ENCODE measurements around the gene IGF1.

The IGF1 gene

DNA sequence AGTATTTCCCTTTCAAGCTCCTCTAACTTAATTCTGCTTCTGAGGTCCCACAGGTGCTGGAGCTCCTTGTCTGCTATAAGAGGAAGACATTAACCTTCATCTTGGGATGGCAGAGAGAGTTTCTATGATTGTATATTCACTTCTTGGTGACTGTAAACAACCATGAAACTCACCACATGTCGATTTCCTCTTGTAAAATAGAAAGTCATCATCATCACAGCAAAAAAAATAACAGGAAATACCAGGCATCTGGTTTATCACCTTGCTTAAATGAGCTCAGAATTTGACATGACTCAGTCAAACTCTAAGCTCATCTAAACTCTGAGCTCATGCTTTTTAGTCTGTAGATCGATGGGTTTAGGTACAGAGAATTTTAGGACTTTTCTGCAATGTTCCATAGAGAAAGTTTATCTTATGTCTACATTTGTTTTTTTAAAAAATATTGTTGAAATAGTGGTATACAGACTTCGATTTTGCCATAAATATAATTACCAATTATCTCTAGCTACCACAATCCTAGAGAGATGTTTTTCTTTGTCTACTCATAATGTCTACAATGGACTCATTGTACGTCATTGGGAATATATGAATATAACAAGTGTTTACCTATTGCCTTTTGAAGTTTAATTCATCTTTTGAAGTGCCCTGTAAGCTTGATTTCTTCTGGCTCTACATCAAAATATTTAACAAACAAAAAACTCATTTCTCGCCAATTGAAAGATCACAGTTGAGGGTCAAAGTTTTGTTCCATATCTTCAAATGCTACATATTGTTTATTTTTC is 58.4 kb downstream of the IGF1 start:
- no peak for DNase-seq
- Histone ChIP-seq H3K18ac (ENCODE audit: low read depth in 1 of 2, low read length in 2 of 2) (no peak overlapping the region), H3K9ac (ENCODE audit: low read length) (no peak overlapping the region), H3K27me3 (ENCODE audit: control insufficient read depth in 1 of 2, insufficient read depth in 1 of 2, low read length in 2 of 2) (no peaks in the 10 kb centered on the region), H3K4ac (ENCODE audit: low read depth in 1 of 2, low read length in 2 of 2) (no peak overlapping the region), H2BK120ac (ENCODE audit: low read depth, low read length) (no peak overlapping the region), H3K23ac (ENCODE audit: low read length in 2 of 2) (no peak overlapping the region), H3K4me3 (ENCODE audit: insufficient read depth in 1 of 2, low read depth in 1 of 2, low read length in 2 of 2) (no peak overlapping the region), H2BK12ac (ENCODE audit: low read length in 2 of 2) (no peak overlapping the region), H2BK5ac (ENCODE audit: low read depth, low read length, poor library complexity, severe bottlenecking) (no peak overlapping the region), H2BK15ac (ENCODE audit: low read depth, poor library complexity, severe bottlenecking) (no peak overlapping the region), H3K4me2 (ENCODE audit: low read length, poor library complexity, severe bottlenecking) (no peak overlapping the region), H4K91ac (ENCODE audit: low read length) (no peak overlapping the region), H3K14ac (ENCODE audit: low read length in 2 of 2) (no peak overlapping the region), H2AFZ (ENCODE audit: low read depth, low read length) (no peak overlapping the region), H4K8ac (ENCODE audit: low read length) (no peak overlapping the region), H3K27ac (ENCODE audit: low read length, poor library complexity, severe bottlenecking) (no peak overlapping the region), H3K4me1 (ENCODE audit: control insufficient read depth, insufficient read depth, low read depth, low read length) (no peaks in the 10 kb centered on the region), H3K79me1 (replicated peaks; ENCODE audit: low read length, poor library complexity, severe bottlenecking) (no peaks in the 10 kb centered on the region), H3K36me3 (ENCODE audit: control insufficient read depth in 1 of 2, insufficient read depth in 2 of 2, low read depth in 1 of 2, low read length in 2 of 2) (no peaks in the 10 kb centered on the region), H2AK5ac (ENCODE audit: low read length, severe bottlenecking) (no peak overlapping the region), H3K9me3 (ENCODE audit: control insufficient read depth, low read length) (no peaks in the 10 kb centered on the region)
- WGBS = 47% methylated on average over 2 of the region's 5 CpGs

DNA sequence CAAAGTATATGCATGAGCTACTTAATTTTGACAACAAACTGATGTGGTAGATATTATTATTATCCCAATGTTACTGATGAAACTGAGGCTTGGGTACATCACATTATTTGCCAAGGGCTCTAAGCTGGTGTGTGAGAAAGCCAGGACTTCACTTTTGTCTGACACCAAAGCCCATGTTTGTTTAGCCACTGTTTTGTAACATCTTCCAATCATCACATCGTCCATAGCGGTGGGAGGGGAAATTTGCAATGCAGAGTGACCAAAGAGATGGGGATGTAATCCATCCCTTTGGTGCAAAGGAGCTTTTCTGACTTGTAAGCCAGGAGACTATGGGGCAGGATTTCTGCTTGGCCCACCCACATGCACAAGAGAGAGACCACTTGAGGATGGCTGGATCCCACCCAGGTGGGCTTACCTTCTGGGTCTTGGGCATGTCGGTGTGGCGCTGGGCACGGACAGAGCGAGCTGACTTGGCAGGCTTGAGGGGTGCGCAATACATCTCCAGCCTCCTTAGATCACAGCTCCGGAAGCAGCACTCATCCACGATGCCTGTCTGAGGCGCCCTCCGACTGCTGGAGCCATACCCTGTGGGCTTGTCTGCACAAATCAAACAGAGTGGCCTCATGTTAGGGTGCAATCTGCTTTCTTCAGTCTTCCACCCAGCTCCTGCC is 61.1 kb downstream of the IGF1 start:
- Histone ChIP-seq H3K4me1 (ENCODE audit: control insufficient read depth, insufficient read depth, low read depth, low read length) (no peaks in the 10 kb centered on the region), H3K4me3 (ENCODE audit: insufficient read depth in 1 of 2, low read depth in 1 of 2, low read length in 2 of 2) (no peak overlapping the region), H3K18ac (ENCODE audit: low read depth in 1 of 2, low read length in 2 of 2) (no peak overlapping the region), H2BK120ac (ENCODE audit: low read depth, low read length) (no peak overlapping the region), H3K14ac (ENCODE audit: low read length in 2 of 2) (no peak overlapping the region), H2BK5ac (ENCODE audit: low read depth, low read length, poor library complexity, severe bottlenecking) (no peak overlapping the region), H2BK12ac (ENCODE audit: low read length in 2 of 2) (no peak overlapping the region), H4K91ac (ENCODE audit: low read length) (no peak overlapping the region), H3K4me2 (ENCODE audit: low read length, poor library complexity, severe bottlenecking) (no peak overlapping the region), H3K27me3 (ENCODE audit: control insufficient read depth in 1 of 2, insufficient read depth in 1 of 2, low read length in 2 of 2) (no peaks in the 10 kb centered on the region), H3K23ac (ENCODE audit: low read length in 2 of 2) (no peak overlapping the region), H4K8ac (ENCODE audit: low read length) (no peak overlapping the region), H2BK15ac (ENCODE audit: low read depth, poor library complexity, severe bottlenecking) (no peak overlapping the region), H3K9ac (ENCODE audit: low read length) (no peak overlapping the region), H3K36me3 (ENCODE audit: control insufficient read depth in 1 of 2, insufficient read depth in 2 of 2, low read depth in 1 of 2, low read length in 2 of 2) (no peaks in the 10 kb centered on the region), H3K9me3 (ENCODE audit: control insufficient read depth, low read length) (no peaks in the 10 kb centered on the region), H3K4ac (ENCODE audit: low read depth in 1 of 2, low read length in 2 of 2) (no peak overlapping the region), H3K27ac (ENCODE audit: low read length, poor library complexity, severe bottlenecking) (no peak overlapping the region), H2AFZ (ENCODE audit: low read depth, low read length) (no peak overlapping the region), H3K79me1 (replicated peaks; ENCODE audit: low read length, poor library complexity, severe bottlenecking) (no peaks in the 10 kb centered on the region), H2AK5ac (ENCODE audit: low read length, severe bottlenecking) (no peak overlapping the region)
- no peak for DNase-seq
- 83% methylated on average over 11 of the region's 11 CpGs for WGBS

DNA sequence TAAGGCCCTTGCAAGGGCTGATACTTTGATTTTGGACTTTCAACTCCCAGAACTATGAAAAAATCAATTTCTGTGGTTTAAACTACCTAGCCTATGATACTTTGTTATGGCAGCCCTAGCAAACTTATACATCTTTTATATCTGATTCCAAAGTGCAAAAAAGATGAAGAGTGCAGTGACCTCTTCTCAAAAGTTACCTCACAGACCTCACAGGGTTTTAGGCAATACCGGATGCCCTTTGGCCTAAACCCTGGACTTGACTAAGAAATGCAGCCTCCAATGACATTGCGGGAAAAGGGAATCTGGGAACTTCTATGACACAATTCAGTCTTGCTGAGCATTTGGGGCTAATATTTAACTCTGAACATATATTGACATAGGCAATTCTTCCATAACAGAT is 63.3 kb downstream of the IGF1 start:
- Histone ChIP-seq H2BK120ac (ENCODE audit: low read depth, low read length) (no peak overlapping the region), H3K27me3 (ENCODE audit: control insufficient read depth in 1 of 2, insufficient read depth in 1 of 2, low read length in 2 of 2) (no peaks in the 10 kb centered on the region), H3K4me3 (ENCODE audit: insufficient read depth in 1 of 2, low read depth in 1 of 2, low read length in 2 of 2) (no peak overlapping the region), H4K91ac (ENCODE audit: low read length) (no peak overlapping the region), H2AK5ac (ENCODE audit: low read length, severe bottlenecking) (no peak overlapping the region), H2AFZ (ENCODE audit: low read depth, low read length) (no peak overlapping the region), H3K4me1 (ENCODE audit: control insufficient read depth, insufficient read depth, low read depth, low read length) (no peaks in the 10 kb centered on the region), H3K23ac (ENCODE audit: low read length in 2 of 2) (no peak overlapping the region), H2BK5ac (ENCODE audit: low read depth, low read length, poor library complexity, severe bottlenecking) (no peak overlapping the region), H3K9ac (ENCODE audit: low read length) (no peak overlapping the region), H3K36me3 (ENCODE audit: control insufficient read depth in 1 of 2, insufficient read depth in 2 of 2, low read depth in 1 of 2, low read length in 2 of 2) (no peaks in the 10 kb centered on the region), H4K8ac (ENCODE audit: low read length) (no peak overlapping the region), H3K9me3 (ENCODE audit: control insufficient read depth, low read length) (no peaks in the 10 kb centered on the region), H2BK12ac (ENCODE audit: low read length in 2 of 2) (no peak overlapping the region), H3K79me1 (replicated peaks; ENCODE audit: low read length, poor library complexity, severe bottlenecking) (no peaks in the 10 kb centered on the region), H3K4ac (ENCODE audit: low read depth in 1 of 2, low read length in 2 of 2) (no peak overlapping the region), H3K4me2 (ENCODE audit: low read length, poor library complexity, severe bottlenecking) (no peak overlapping the region), H3K14ac (ENCODE audit: low read length in 2 of 2) (no peak overlapping the region), H3K18ac (ENCODE audit: low read depth in 1 of 2, low read length in 2 of 2) (no peak overlapping the region), H3K27ac (ENCODE audit: low read length, poor library complexity, severe bottlenecking) (no peak overlapping the region), H2BK15ac (ENCODE audit: low read depth, poor library complexity, severe bottlenecking) (no peak overlapping the region)
- DNase-seq = no peak
- 83% methylated on average over 2 of the region's 2 CpGs for WGBS

DNA sequence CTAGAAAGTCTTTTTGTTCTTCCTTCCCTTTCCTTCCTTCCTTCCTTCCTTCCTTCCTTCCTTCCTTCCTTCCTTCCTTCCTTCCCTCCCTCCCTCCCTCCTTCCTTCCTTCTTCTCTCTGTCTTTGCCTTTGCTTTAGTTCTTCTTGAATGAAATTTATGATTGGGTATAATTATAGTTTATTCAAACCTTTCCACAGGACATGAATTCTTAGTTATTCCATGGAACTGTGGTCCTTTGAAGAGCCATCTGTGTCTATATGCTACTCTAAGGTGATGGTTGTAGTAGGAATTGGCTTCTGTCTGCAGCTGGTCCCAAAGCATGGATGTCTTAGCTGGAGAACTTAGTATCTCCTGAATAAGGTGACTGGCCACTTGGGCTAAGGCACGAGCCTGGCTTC is 64.8 kb downstream of the IGF1 start:
- no peaks in the 10 kb centered on the region for H3K36me3 ChIP-seq (ENCODE audit: control insufficient read depth in 1 of 2, insufficient read depth in 2 of 2, low read depth in 1 of 2, low read length in 2 of 2)
- H3K9me3 ChIP-seq (ENCODE audit: control insufficient read depth, low read length) = no peaks in the 10 kb centered on the region
- H2BK12ac ChIP-seq (ENCODE audit: low read length in 2 of 2) = no peak overlapping the region
- WGBS = 25% methylated on average over 1 of the region's 1 CpG
- no peak overlapping the region for H2AK5ac ChIP-seq (ENCODE audit: low read length, severe bottlenecking)
- H3K4me3 ChIP-seq (ENCODE audit: insufficient read depth in 1 of 2, low read depth in 1 of 2, low read length in 2 of 2) = no peak overlapping the region
- H3K4me2 ChIP-seq (ENCODE audit: low read length, poor library complexity, severe bottlenecking) = no peak overlapping the region
- no peak overlapping the region for H4K91ac ChIP-seq (ENCODE audit: low read length)
- H2BK5ac ChIP-seq (ENCODE audit: low read depth, low read length, poor library complexity, severe bottlenecking) = no peak overlapping the region
- H3K4me1 ChIP-seq (ENCODE audit: control insufficient read depth, insufficient read depth, low read depth, low read length) = no peaks in the 10 kb centered on the region
- H4K8ac ChIP-seq (ENCODE audit: low read length) = no peak overlapping the region
- no peak overlapping the region for H2AFZ ChIP-seq (ENCODE audit: low read depth, low read length)
- H2BK120ac ChIP-seq (ENCODE audit: low read depth, low read length) = no peak overlapping the region
- H3K27ac ChIP-seq (ENCODE audit: low read length, poor library complexity, severe bottlenecking) = no peak overlapping the region
- H3K18ac ChIP-seq (ENCODE audit: low read depth in 1 of 2, low read length in 2 of 2) = no peak overlapping the region
- no peak overlapping the region for H3K23ac ChIP-seq (ENCODE audit: low read length in 2 of 2)
- no peak for DNase-seq
- H3K9ac ChIP-seq (ENCODE audit: low read length) = no peak overlapping the region
- no peak overlapping the region for H2BK15ac ChIP-seq (ENCODE audit: low read depth, poor library complexity, severe bottlenecking)
- no peak overlapping the region for H3K4ac ChIP-seq (ENCODE audit: low read depth in 1 of 2, low read length in 2 of 2)
- no peaks in the 10 kb centered on the region for H3K79me1 ChIP-seq (replicated peaks; ENCODE audit: low read length, poor library complexity, severe bottlenecking)
- H3K14ac ChIP-seq (ENCODE audit: low read length in 2 of 2) = no peak overlapping the region
- H3K27me3 ChIP-seq (ENCODE audit: control insufficient read depth in 1 of 2, insufficient read depth in 1 of 2, low read length in 2 of 2) = no peaks in the 10 kb centered on the region

Measured in mesenchymal stem cell (in vitro differentiated cells and primary cell).